Fibroblast of lung (primary cell): ENCODE measurements around the gene ESRRB. TPM values are rescaled to one million over a fixed set of nuclear protein-coding genes. Genes with fewer than 3 reads are reported as not detected.

Experiments
- DNase-seq, 2 donors: peaks; one replicate each; pipeline versions ENCODE4 v3.0.0 to v3.0.0-alpha.2; 2010; ENCODE audit warnings: low read depth in 2 of 2
- H2AFZ ChIP-seq: 2 replicates; pipeline ENCODE4 v1.5.1; 2012; ENCODE audit warnings: low read length, control low read depth, inconsistent platforms
- H3K27ac ChIP-seq: 2 replicates; pipeline ENCODE4 v1.5.1; 2011; ENCODE audit warnings: low read length, control low read depth; ENCODE audit not compliant: insufficient read depth
- H3K27me3 ChIP-seq: 2 replicates; pipeline ENCODE4 v1.5.1; 2011; ENCODE audit warnings: mild to moderate bottlenecking, low read length; ENCODE audit not compliant: control insufficient read depth, insufficient read depth
- H3K36me3 ChIP-seq: 2 replicates; pipeline ENCODE4 v1.5.1; 2011; ENCODE audit warnings: low read length; ENCODE audit not compliant: control insufficient read depth, insufficient read depth
- H3K4me1 ChIP-seq: 2 replicates; pipeline ENCODE4 v1.5.1; 2011; ENCODE audit warnings: low read length; ENCODE audit not compliant: control insufficient read depth, insufficient read depth; ENCODE audit errors: extremely low read depth
- H3K4me2 ChIP-seq: 2 replicates; pipeline ENCODE4 v1.5.1; 2011; ENCODE audit warnings: low read length, control low read depth; ENCODE audit not compliant: insufficient read depth; ENCODE audit errors: extremely low read depth
- H3K4me3 ChIP-seq, 4 experiments: fragments of 200-600 bp in 1 of 4; sonication (generic) in 1 of 4; replicated peaks in 1 of 4; 2 replicates each; pipeline ENCODE4 v1.5.1; 2011 to 2016; ENCODE audit warnings: low read length in 4 of 4, low read depth in 3 of 4, mild to moderate bottlenecking in 3 of 4, control low read depth in 2 of 4, inconsistent platforms in 1 of 4, mixed read lengths in 1 of 4; ENCODE audit not compliant: insufficient read depth in 1 of 4; ENCODE audit errors: control extremely low read depth in 1 of 4
- H3K79me2 ChIP-seq: 2 replicates; pipeline ENCODE4 v1.5.1; 2012; ENCODE audit warnings: mild to moderate bottlenecking, low read length, inconsistent platforms; ENCODE audit not compliant: control insufficient read depth, insufficient read depth
- H3K9ac ChIP-seq: 2 replicates; pipeline ENCODE4 v1.5.1; 2011; ENCODE audit warnings: mild to moderate bottlenecking, low read length, control low read depth; ENCODE audit not compliant: insufficient read depth
- H3K9me3 ChIP-seq: 2 replicates; pipeline ENCODE4 v1.5.1; 2012; ENCODE audit warnings: low read depth, low read length; ENCODE audit not compliant: control insufficient read depth, insufficient read depth
- H4K20me1 ChIP-seq: 2 replicates; pipeline ENCODE4 v1.5.1; 2011; ENCODE audit warnings: low read length; ENCODE audit not compliant: control insufficient read depth, insufficient read depth; ENCODE audit errors: extremely low read depth
- CTCF ChIP-seq, 2 donors: IDR thresholded peaks in 1 of 2; conservative IDR thresholded peaks in 1 of 2; 1 replicate in 1 of 2; 2 replicates in 1 of 2; pipeline ENCODE4 v1.5.1; 2011 to 2012; ENCODE audit warnings: low read length in 2 of 2, control low read depth in 1 of 2, inconsistent platforms in 1 of 2, low read depth in 1 of 2, mild to moderate bottlenecking in 1 of 2
- EZH2 ChIP-seq: IDR thresholded peaks from 2 replicates; pipeline ENCODE4 v1.5.1; 2012; ENCODE audit warnings: low read length, control low read depth, mild to moderate bottlenecking; ENCODE audit errors: missing control alignments
- polyA plus RNA-seq, 2 donors: library from polyadenylated mRNA; depleted of rRNA in 1 of 2; stranded (reverse) in 1 of 2; unstranded in 1 of 2; fragments of >200 nt; gene quantifications; 2 replicates each; pipeline ENCODE4 v1.2.1, GENCODE V29; 2011 to 2012; ENCODE audit warnings: missing spikeins in 1 of 2
- total RNA-seq: library from RNA; depleted of rRNA; stranded (reverse); fragments of >200 nt; gene quantifications from 2 replicates; pipeline ENCODE4 v1.2.1, GENCODE V29; 2014

ESRRB gene
- total and polyA plus RNA-seq, 2 donors (not counting 1 experiment from before 2014, with no cell fraction given): not detected

GRCh38 chr14:76329154-76329928 lies 46.6 kb upstream of the ESRRB start:
- Histone ChIP-seq H3K79me2 (no peaks in the 10 kb centered on the region), H3K4me3 (no peak overlapping the region), H2AFZ (no peak overlapping the region), H4K20me1 (no peaks in the 10 kb centered on the region), H3K4me1 (no peaks in the 10 kb centered on the region), H3K27ac (no peak overlapping the region), H3K9me3 (no peaks in the 10 kb centered on the region), H3K27me3 (peaks cover 8% of the 10 kb centered on the region), H3K36me3 (no peaks in the 10 kb centered on the region), H3K9ac (no peak overlapping the region), H3K4me2 (no peak overlapping the region)
- no peak for TF ChIP-seq EZH2
- no peak for TF ChIP-seq CTCF (conservative IDR thresholded peaks at IDR 0.05 in 1 of 2, IDR thresholded peaks at IDR 0.05 in 1 of 2; ENCODE audit: low read depth in 1 of 2, low read length in 2 of 2)
- no peak for DNase-seq

DNA sequence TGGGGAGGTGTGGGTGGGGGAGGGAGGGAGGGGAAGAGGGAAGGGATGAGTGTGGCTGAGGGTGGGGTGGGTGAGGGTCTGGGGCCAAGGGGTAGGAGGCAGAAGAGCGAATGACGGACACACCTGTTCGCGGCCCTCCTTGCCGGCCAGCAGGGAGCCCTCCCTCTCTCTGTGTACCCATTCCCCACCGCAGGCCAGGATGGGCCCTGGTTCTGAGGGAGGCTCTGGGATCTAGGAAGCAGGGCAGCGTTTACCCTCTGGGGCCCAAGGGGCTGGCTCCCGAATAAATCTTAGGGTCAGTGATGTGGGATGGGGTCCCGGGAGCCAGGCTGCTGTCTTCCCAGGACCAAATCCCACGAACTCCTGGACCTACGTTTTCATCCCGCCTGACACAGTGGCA lies 46.0 kb upstream of the ESRRB start:
- H4K20me1 ChIP-seq: no peaks in the 10 kb centered on the region
- no peak overlapping the region for H3K27ac ChIP-seq
- peaks cover 8% of the 10 kb centered on the region for H3K27me3 ChIP-seq
- DNase-seq: no peak
- H3K4me1 ChIP-seq: no peaks in the 10 kb centered on the region
- no peak for TF ChIP-seq EZH2
- no peak for TF ChIP-seq CTCF (conservative IDR thresholded peaks at IDR 0.05 in 1 of 2, IDR thresholded peaks at IDR 0.05 in 1 of 2; ENCODE audit: low read depth in 1 of 2, low read length in 2 of 2)
- H3K4me3 ChIP-seq: no peak overlapping the region
- H3K36me3 ChIP-seq: no peaks in the 10 kb centered on the region
- H3K9me3 ChIP-seq: no peaks in the 10 kb centered on the region
- no peak overlapping the region for H3K9ac ChIP-seq
- no peaks in the 10 kb centered on the region for H3K79me2 ChIP-seq
- no peak overlapping the region for H3K4me2 ChIP-seq
- no peak overlapping the region for H2AFZ ChIP-seq

- Histone ChIP-seq H2AFZ (no peak overlapping the region), H4K20me1 (no peaks in the 10 kb centered on the region), H3K4me2 (no peak overlapping the region), H3K36me3 (no peaks in the 10 kb centered on the region), H3K9me3 (no peaks in the 10 kb centered on the region), H3K4me1 (no peaks in the 10 kb centered on the region), H3K27me3 (peaks cover 8% of the 10 kb centered on the region), H3K27ac (no peak overlapping the region), H3K9ac (no peak overlapping the region), H3K79me2 (no peaks in the 10 kb centered on the region), H3K4me3 (no peak overlapping the region)
- no peak for TF ChIP-seq CTCF (conservative IDR thresholded peaks at IDR 0.05 in 1 of 2, IDR thresholded peaks at IDR 0.05 in 1 of 2; ENCODE audit: low read depth in 1 of 2, low read length in 2 of 2)
- no peak for TF ChIP-seq EZH2
- no peak for DNase-seq
Measured at GRCh38 chr14:76330411-76331327, 45.3 kb upstream of the ESRRB start.
